ENCODE results near the gene NEGR1.

DNA sequence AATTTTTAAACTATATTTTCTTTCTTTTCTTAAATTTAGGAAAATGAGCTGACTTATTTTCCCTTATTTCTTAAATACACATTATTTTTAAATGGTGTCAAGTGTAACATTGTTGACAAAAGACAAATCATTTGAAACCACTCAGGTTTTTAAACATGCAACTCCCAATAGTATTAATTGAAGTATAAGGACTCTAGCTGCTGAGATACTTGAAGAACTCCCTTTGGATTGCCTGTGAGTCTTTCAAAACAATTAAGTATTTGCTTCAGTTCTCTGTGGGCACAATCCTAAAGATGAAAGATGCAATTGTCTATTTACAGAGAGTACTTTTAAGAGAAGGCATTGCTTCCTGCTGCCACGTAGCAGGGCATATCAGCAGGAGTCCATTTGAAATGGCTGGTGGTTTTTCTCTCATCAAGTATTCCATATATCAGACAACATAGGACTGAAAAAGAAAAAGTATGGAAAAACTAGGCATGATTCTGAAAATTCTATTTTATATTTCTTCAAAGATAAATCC, 373.4 kb downstream of the NEGR1 start:
- TF ChIP-seq CTCF (IDR thresholded peaks at IDR 0.05; ENCODE audit: low read depth, low read length) (no peak), POLR2A (IDR thresholded peaks at IDR 0.05; ENCODE audit: extremely low read depth, insufficient read length) (no peak)

Data from NB4 (cell line).